HG03442 (cell line): ENCODE measurements around the gene JUNB.
A peak's percentile ranks its signal among the peaks of the same experiment; 100 is the strongest.
"Not testable (repeated sequence)": the region's sequence is repeated elsewhere in the genome, so short reads cannot be mapped to it uniquely, and the experiment has no call there.

Source experiments
- ATAC-seq: cut with Tn5 transposase; IDR thresholded peaks from one replicate; pipeline ENCODE4 v1.9.1; 2021; ENCODE audit warnings: mild to moderate bottlenecking, moderate library complexity; ENCODE audit not compliant: unreplicated experiment

Gene JUNB

GRCh38 chr19:12788682-12789097 is 2.6 kb upstream of the JUNB start:
- ATAC-seq: no peak

- ATAC-seq: no peak
These were observed 2.0 kb upstream of the JUNB start for GRCh38 chr19:12789098-12789903.

DNA sequence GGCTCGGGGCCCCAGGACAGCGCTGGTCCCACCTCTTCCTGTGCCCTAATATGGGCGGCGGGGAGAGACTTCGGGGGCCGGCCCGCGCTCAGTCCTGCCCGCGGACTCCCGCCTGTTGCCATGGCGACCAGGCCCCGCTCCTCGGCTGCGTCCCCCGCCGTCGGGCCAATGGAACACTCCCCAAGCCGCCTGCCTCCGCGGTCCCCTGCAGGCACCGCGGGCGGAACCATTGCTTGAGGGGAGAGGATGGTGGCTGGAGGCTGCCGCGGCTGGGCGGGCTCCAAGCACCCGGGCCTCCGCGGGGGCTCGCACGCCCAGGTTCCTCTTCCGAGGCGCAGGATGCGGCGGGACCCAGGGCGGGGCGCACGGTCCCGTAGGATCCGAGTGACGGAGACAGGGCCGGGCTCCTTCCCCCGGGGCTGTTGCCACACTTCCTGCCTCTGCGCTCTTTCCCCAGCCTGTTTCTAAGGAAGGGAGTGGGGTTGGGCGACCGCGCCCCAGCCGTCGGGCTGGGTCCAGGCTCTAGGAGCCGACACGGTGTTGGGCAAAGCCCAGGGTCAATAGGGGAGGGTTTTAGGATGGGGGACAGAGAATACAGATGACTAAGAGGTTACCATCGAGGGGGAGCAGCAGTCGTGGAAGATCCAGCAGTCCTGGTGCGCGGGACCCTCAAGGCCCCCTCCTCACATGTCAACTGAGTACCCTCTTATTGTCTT is 1.2 kb upstream of the JUNB start:
- peak; percentile 37 for ATAC-seq

DNA sequence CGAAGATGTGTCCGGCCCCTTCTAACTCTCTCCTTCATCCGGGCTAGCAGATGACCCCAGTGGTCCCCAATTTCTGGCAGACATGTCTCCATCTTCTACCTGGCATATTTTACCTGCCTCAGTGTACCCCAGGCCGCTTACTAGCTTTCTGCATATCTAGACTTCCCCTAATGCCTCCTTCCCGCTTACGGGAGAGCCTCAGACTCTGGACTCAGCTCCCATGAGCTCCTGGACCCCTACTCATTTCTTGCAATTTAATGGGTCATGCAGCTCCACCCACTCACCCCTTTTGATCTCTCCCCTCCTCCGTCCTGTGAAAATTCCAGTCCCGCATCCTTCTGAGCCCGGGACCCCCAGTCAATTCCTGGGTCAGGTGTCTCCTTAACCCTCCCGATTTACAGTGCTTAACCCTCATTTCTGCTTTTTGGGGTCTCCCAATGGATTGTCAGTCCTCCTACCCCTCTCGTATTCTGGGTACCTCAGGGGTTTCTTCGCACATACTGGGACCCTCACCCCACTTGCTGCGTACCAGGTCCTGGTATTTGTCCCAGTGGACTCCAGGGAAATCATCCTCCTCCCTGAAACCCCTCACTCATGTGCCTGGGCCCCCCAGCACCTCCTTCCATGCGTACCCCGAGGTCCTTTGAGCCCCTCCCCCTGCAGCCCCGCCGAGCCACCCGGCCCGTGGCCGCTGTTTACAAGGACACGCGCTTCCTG is 500 bp upstream of the JUNB start:
- ATAC-seq: no peak

GRCh38 chr19:12792051-12792852 is 966 bp downstream of the JUNB start:
- no peak for ATAC-seq

DNA sequence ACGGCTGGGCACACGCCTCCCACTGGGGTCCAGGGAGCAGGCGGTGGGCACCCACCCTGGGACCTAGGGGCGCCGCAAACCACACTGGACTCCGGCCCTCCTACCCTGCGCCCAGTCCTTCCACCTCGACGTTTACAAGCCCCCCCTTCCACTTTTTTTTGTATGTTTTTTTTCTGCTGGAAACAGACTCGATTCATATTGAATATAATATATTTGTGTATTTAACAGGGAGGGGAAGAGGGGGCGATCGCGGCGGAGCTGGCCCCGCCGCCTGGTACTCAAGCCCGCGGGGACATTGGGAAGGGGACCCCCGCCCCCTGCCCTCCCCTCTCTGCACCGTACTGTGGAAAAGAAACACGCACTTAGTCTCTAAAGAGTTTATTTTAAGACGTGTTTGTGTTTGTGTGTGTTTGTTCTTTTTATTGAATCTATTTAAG is 1.6 kb downstream of the JUNB start:
- ATAC-seq: no peak

- ATAC-seq: peak; percentile 33
These were observed 2.3 kb downstream of the JUNB start for GRCh38 chr19:12793290-12794195.

DNA sequence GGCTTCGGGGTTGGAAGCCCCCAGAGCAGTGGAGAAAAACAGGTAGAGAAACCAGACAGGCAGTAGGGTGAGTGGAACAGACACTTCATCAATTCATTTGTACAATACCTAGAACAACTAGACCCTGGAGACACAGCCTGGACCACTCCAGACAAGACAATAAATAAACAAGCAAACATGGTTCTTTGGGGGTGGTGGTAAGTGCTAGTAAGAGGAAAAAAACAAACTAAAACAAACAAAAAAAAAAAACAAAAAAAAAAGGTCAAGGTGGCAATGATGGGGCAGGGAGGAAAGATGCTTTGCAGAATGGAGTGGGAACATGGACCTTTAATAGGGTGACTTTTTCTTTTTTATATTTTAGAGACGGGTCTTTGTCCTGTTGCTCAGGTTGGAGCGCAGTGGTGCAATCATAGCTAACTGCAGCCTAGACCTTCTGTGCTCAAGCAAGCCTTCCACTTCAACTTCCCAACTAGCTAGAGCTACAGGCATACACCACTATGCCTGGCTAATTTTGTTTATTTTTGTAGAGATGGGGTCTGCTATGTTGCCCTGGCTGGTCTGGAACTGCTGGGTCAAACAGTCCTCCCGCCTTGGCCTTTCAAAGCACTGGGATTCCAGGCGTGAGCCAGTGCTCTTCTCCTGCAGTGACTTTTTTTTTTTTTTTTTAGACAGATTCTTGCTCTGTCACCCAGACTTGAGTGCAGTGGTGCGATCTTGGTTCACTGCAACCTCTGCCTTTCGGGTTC is 3.1 kb downstream of the JUNB start:
- no peak for ATAC-seq

GRCh38 chr19:12794971-12795381 is 3.7 kb downstream of the JUNB start:
- no peak for ATAC-seq

- ATAC-seq: no peak
These were observed 5.1 kb downstream of the JUNB start for GRCh38 chr19:12796146-12797071.

DNA sequence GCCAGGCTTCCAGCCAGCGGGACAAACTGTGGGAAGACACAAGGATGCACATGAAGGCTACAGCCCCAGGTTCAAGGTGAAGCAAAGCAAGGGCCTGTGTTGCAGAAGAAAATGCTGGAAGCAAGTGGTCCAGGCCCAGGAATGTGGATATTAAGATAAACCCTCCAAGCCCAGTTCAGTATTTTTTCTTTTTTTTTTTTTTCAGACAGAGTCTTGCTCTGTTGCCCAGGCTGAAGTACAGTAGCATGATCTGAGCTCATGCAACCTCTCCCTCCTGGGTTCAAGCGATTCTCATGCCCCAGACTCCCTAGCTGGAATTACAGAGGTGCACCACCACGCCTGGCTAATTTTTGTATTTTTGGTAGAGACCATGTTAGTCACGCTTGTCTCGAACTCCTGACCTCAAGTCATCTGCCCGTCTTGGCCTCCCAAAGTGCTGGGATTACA is 5.9 kb downstream of the JUNB start:
- no peak for ATAC-seq

GRCh38 chr19:12797607-12798006 is 6.3 kb downstream of the JUNB start:
- not testable (repeated sequence) for ATAC-seq

- ATAC-seq: no peak
These were observed 8.6 kb downstream of the JUNB start for GRCh38 chr19:12799742-12800465.

GRCh38 chr19:12800466-12800770 is 9.1 kb downstream of the JUNB start:
- ATAC-seq: no peak

DNA sequence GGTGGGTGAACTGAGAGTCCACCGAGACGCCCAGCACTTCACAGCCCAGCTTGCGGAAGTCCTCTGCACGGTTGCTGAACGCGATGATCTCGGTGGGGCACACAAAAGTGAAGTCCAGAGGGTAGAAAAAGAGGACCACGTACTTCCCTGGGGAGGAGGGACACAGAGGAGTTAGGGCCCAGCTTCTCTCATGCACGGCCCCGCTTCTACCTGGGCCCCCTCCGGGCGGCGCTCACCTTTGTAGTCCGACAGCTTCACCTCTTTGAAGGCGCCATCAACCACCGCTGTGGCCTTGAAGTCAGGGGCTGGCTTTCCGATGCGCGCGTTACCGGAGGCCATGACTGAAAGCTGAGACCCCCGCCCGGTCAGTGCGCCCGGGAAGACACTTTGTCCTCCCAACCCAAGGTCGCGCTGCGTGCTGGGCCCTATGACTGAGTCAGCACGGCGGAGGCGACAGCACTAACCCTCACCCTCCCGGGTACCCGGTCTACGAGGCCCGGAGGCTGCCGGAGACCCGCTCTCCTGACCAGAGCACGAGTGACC is 9.7 kb downstream of the JUNB start:
- no peak for ATAC-seq

DNA sequence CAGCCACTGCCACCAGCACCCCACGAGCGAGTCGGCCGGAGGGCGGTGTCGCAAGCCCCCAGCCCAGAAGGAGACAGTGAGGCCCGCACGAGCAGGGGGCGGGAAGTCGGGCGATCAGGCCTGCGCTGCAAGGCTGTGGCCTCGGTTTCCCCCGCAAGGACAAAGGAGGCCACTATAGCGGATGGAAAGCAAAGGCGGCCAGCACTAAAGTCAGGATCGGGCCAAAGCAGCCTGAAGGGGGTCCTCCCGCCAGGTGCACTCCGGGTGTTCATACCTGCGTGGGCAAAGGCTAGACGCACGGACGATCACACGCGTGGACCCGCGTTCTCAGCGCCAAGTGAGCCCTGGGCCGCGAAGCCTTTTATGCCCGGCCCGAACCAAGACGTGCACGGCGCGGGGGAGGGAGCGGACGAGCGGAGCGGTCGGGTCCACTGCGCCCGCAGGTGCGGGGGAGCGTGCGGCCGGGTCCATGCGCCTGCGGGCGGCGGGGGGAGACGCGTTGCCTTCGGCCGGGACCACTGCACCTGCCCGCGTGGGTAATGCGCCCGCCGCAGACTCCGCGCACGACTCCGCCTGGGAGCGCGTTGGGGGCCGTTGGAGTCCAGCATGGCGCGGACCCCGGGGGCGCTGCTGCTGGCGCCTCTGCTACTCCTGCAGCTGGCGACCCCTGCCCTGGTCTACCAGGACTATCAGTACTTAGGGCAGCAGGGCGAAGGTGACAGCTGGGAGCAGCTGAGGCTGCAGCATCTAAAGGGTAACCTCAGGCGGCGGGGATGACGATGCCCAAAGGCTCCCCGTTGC is 10.4 kb downstream of the JUNB start, which contains the start of the genes PRDX2 and THSD8:
Gene PRDX2, minus strand, starts transcription at position 335 of the 801 bp plus-strand sequence. CDS start 539 bp downstream, outside the sequence.
Gene THSD8, plus strand, starts transcription at position 604 of the 801 bp plus-strand sequence. Its CDS starts 3 bp downstream, at position 607.
- no peak for ATAC-seq
